Adrenal gland (tissue), 12 donors: ENCODE data around the gene NFIC. TPM values are rescaled to one million over a fixed set of nuclear protein-coding genes. Genes with fewer than 3 reads are reported as not detected.
A peak's percentile ranks its signal among the peaks of the same experiment; 100 is the strongest.
"Not testable (repeated sequence)": the region's sequence is repeated elsewhere in the genome, so short reads cannot be mapped to it uniquely, and the experiment has no call there.

ENCODE experiments used
- DNase-seq, 7 donors: peaks; one replicate each; pipeline ENCODE4 v3.0.0-alpha.2; 2019 to 2020
- H3K27ac ChIP-seq, 5 donors: fragments of 200-600 bp; sonication (generic) in 4 of 5; 1 replicate in 3 of 5; 2 replicates in 2 of 5; pipeline versions ENCODE4 v1.5.1 to v1.8.0; 2016 to 2020; ENCODE audit warnings: mild to moderate bottlenecking in 1 of 5
- H3K27me3 ChIP-seq: fragments of 200-600 bp; 2 replicates; pipeline ENCODE4 v1.8.0; 2021
- H3K36me3 ChIP-seq, 2 donors: fragments of 200-600 bp; replicated peaks in 1 of 2; 1 replicate in 1 of 2; 2 replicates in 1 of 2; pipeline versions ENCODE4 v1.5.1 to v1.8.0; 2018 to 2022
- H3K4me1 ChIP-seq, 2 donors: fragments of 200-600 bp; replicated peaks in 1 of 2; 1 replicate in 1 of 2; 2 replicates in 1 of 2; pipeline versions ENCODE4 v1.5.1 to v1.8.0; 2018 to 2021
- H3K4me3 ChIP-seq, 4 donors: fragments of 200-600 bp; sonication (generic) in 3 of 4; one replicate each; pipeline ENCODE4 v1.5.1; 2016 to 2018
- H3K9me3 ChIP-seq, 3 donors: fragments of 200-600 bp; sonication (generic) in 1 of 3; replicated peaks in 1 of 3; 1 replicate in 2 of 3; 2 replicates in 1 of 3; pipeline versions ENCODE4 v1.5.1 to v1.8.0; 2016 to 2021
- POLR2A ChIP-seq, 2 donors: fragments of 450-650 bp; IDR thresholded peaks; one replicate each; pipeline ENCODE4 v1.6.1; 2017; ENCODE audit warnings: antibody characterized with exemption in 2 of 2, mild to moderate bottlenecking in 2 of 2, moderate library complexity in 1 of 2
- WGBS, 4 donors: extraction: QIAGEN DNeasy Blood & Tissue Kit in 2 of 4; methylation state at CpG; one replicate each; pipeline versions ENCODE4 v1.1.5 to v1.1.7; 2013 to 2017; 5-methylcytosine and 5-hydroxymethylcytosine counted together
- intact Hi-C, 2 donors: fragments of 100-400 bp; cut with DNase I; formaldehyde crosslinking; loops; one replicate each; pipeline versions ENCODE4 v1.14.1 to v1.15.0; 2022 to 2023
- polyA plus RNA-seq, 3 donors: library from polyadenylated mRNA; stranded (reverse); fragments of 200-250 nt in 2 of 3; fragments of 350-450 nt in 1 of 3; fragmentation: Illumina TruSeq in 1 of 3; extraction: RNeasy Lipid Tissue Mini Kit (QIAGEN cat#74804) in 1 of 3; gene quantifications; one replicate each; pipeline ENCODE4 v1.2.3, GENCODE V29; 2013 to 2014
- total RNA-seq, 9 donors: library from RNA; depleted of rRNA in 4 of 9; stranded (reverse); fragments of >200 nt in 4 of 9; fragments of 120-200 nt in 1 of 9; fragmentation: NEBNext Ultra II Directional in 1 of 9; extraction: Animal tissue kit (Norgen Biotek cat#: 25700) in 1 of 9; gene quantifications; one replicate each; pipeline versions ENCODE4 v1.1.0 to v1.2.4, GENCODE V29; 2013 to 2023
- TF ChIP-seq, protein P1 (sequence below), 6 experiments: fragments of 450-650 bp in 4 of 6; fragments of 200-600 bp in 2 of 6; sonication (generic) in 1 of 6; IDR thresholded peaks; 1 replicate in 5 of 6; 2 replicates in 1 of 6; pipeline versions ENCODE4 v1.5.1 to v1.8.0; 2016 to 2021; ENCODE audit warnings: antibody characterized with exemption in 6 of 6, mild to moderate bottlenecking in 2 of 6, moderate library complexity in 1 of 6
- donor health status: healthy with polysubstance abuse.
- donor health status: Bipolar disorder and iron deficiency.
- donor health status: DM: yes; HTN: yes; CAD: no.
- donor health status: DM: no; HTN: no; CAD: no.
- donor health status: DM: no; HTN: no; CAD: no.
- donor health status: DM: yes; HTN: yes; CAD: no.

The NFIC gene
- total and polyA plus RNA-seq, 12 donors: 3.5 to 329 (median 171) TPM

DNA sequence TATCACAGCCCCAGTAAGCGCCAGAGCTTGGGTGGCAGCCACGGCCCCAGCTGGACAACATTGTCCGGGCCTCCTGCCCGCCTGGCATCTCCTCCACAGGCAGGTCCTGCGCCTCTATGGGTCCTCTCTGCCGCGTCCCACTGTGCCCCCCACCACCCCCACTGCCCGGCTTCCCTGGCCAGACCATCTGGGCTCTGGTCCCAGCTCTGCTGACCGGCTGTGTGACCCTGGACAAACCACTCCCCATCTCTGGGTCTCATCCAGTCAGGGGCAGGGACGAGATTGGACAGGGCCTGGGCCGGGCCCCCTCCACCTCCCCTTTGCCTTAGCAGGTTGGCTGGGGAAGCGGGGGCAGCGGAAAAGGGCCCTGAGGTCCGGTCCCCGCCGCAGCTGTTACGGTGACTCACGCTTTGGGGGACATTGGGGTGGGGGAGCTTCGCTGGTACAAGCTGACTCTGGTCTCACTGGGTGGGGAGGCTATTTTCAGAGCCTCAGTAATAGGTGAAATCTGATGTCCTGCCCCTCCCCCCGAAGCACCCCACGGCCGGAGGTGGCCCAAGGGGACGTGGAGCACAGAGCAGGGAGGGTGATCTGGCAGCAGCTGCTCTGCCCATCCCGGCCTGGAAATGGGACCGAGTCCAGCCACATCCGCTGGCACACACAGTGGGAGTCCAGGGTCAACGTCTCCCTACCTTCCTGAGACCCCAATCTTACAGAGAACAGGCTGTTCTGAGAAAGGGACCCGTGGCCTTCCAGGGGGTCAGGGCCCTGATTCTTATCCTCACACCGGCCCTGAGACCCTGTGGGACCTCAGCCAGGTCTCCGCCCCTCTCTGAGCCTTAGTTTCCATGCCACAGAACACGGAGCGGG is 9.1 kb downstream of the NFIC start:
- H3K9me3 ChIP-seq: no peaks in the 10 kb centered on the region
- no peaks in the 10 kb centered on the region for H3K27me3 ChIP-seq
- peak overlapping the region; percentile 84 to 97 (median 89) for H3K27ac ChIP-seq
- H3K4me3 ChIP-seq: peak overlapping the region in 1 of 4 donors; percentile 24
- H3K4me1 ChIP-seq: peaks cover 47 to 81% of the 10 kb centered on the region in 2 donors
- WGBS, 4 donors: 19 to 36% (median 22%) methylated on average over 7 to 32 of the region's 32 CpGs
- H3K36me3 ChIP-seq: no peaks in the 10 kb centered on the region
- TF ChIP-seq, protein P1, sequence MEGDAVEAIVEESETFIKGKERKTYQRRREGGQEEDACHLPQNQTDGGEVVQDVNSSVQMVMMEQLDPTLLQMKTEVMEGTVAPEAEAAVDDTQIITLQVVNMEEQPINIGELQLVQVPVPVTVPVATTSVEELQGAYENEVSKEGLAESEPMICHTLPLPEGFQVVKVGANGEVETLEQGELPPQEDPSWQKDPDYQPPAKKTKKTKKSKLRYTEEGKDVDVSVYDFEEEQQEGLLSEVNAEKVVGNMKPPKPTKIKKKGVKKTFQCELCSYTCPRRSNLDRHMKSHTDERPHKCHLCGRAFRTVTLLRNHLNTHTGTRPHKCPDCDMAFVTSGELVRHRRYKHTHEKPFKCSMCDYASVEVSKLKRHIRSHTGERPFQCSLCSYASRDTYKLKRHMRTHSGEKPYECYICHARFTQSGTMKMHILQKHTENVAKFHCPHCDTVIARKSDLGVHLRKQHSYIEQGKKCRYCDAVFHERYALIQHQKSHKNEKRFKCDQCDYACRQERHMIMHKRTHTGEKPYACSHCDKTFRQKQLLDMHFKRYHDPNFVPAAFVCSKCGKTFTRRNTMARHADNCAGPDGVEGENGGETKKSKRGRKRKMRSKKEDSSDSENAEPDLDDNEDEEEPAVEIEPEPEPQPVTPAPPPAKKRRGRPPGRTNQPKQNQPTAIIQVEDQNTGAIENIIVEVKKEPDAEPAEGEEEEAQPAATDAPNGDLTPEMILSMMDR (IDR thresholded peaks at IDR 0.05): no peak
- TF ChIP-seq POLR2A (IDR thresholded peaks at IDR 0.05): peak; percentile 2 to 76
- DNase-seq: peak; percentile 93 to 99 (median 98)
- intact Hi-C loops: no loop called here

DNA sequence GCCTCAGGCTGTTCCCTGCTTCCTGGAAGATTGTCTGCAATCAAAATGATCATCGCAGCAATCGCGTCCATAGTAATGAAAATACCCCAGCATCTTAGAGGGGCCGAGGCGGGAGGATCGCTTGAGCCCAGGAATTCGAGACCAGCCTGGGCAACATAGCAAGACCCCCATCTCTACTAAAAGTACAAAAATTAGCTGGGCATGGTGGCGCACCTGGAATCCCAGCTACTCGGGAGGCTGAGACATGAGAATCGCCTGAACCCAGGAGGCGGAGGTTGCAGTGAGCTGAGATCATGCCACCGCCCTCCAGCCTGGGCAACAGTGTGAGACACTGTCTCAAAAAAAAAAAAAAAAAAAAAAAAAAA is 9.7 kb downstream of the NFIC start:
- H3K27me3 ChIP-seq, H3K36me3 ChIP-seq, H3K9me3 ChIP-seq, intact Hi-C loops: not testable (repeated sequence)
- peaks cover 41 to 78% of the 10 kb centered on the region in 2 donors for H3K4me1 ChIP-seq
- H3K4me3 ChIP-seq: peak overlapping the region in 1 of 4 donors; percentile 24
- peak overlapping the region; percentile 67 to 97 (median 89) for H3K27ac ChIP-seq
- WGBS, 4 donors: 45 to 68% (median 50%) methylated on average over 9 to 12 of the region's 12 CpGs
- peak in 1 of 7 donors; percentile 48 for DNase-seq

DNA sequence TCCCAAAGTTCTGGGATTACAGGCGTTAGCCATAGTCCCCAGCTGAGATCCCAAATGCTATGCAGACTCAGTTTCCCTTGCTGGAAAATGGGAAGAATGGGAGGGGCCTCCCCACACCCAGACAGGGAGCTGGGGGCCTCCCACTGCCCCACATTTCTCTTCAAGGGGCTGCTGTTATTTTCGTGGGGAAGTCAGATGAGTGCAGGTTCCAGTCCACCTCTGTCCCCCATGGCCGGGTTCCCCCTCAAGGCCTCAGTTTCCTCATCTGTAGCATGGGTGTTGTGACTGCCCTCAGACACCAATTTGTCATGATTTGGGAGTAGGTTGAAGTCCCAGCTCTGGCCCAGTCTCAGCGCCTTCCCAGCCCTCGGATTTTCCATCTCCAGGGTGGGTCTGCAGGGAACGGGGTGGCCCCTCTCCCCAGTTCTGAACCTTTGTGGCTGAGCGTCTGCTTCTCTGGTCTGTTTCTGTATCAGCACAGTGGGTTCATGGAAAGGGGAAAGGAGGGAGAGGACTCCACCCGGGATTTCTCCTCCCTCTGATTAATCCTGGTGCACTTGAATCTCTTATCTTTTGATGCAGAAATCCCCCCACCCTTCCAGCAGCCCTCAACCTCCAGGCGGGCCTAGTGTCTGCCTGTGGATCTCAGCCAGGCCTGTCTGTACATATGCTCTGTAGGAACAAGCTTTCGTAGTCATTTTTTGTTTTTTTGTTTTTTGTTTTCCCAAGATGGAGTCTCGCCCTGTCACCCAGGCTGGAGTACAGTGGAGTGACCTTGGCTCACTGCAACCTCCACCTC is 12.2 kb downstream of the NFIC start:
- no peak for TF ChIP-seq POLR2A (IDR thresholded peaks at IDR 0.05)
- TF ChIP-seq, protein P1 (IDR thresholded peaks at IDR 0.05): no peak
- Histone ChIP-seq H3K9me3 (no peaks in the 10 kb centered on the region), H3K27ac (peak overlapping the region in 4 of 5 donors; percentile 61 to 94 (median 80)), H3K36me3 (peaks cover 0 to 20% of the 10 kb centered on the region in 2 donors), H3K4me1 (peaks cover 56 to 82% of the 10 kb centered on the region in 2 donors), H3K4me3 (no peak overlapping the region), H3K27me3 (no peaks in the 10 kb centered on the region)
- intact Hi-C loops: no loop called here
- DNase-seq: peak in 1 of 7 donors; percentile 30
- 56 to 66% (median 59%) methylated on average over 10 to 11 of the region's 11 CpGs for WGBS, 4 donors

DNA sequence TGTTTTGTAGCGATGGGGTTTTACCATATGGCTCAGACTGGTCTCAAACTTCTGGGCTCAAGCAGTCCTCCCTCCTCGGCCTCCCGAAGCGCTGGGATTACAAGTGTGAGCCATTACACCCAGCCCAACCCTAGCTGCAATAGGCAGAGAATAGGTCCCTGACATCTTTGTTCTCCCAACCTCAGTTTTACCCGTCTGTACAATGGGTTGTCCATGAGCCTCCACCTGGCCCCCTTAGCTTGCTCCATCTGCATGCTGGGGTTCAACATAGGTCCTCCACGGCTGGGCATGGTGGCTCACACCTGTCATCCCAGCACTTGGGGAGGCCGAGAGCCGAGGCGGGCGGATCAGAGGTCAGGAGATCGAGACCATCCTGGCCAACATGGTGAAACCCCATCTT is 14.4 kb downstream of the NFIC start:
- Histone ChIP-seq H3K9me3 (no peaks in the 10 kb centered on the region), H3K36me3 (peaks cover 0 to 21% of the 10 kb centered on the region in 2 donors), H3K27ac (peak overlapping the region in 4 of 5 donors; percentile 17 to 94 (median 78)), H3K27me3 (no peaks in the 10 kb centered on the region), H3K4me3 (no peak overlapping the region), H3K4me1 (peaks cover 58 to 82% of the 10 kb centered on the region in 2 donors)
- intact Hi-C loops: no loop called here
- DNase-seq: no peak
- no peak for TF ChIP-seq POLR2A (IDR thresholded peaks at IDR 0.05)
- TF ChIP-seq, protein P1 (IDR thresholded peaks at IDR 0.05): no peak
- 92 to 96% (median 94%) methylated on average over 11 of the region's 11 CpGs for WGBS, 4 donors
